Breast epithelium (tissue), 3 donors: Measurements from ENCODE around the gene MPPED1.

ENCODE experiments used
- CTCF ChIP-seq, 3 donors: fragments of 450-650 bp; IDR thresholded peaks; one replicate each; pipeline ENCODE4 v1.5.1; 2016 to 2017; ENCODE audit warnings: antibody characterized with exemption in 3 of 3, mild to moderate bottlenecking in 3 of 3, moderate library complexity in 3 of 3
- POLR2A ChIP-seq: fragments of 450-650 bp; IDR thresholded peaks from one replicate; pipeline ENCODE4 v1.6.1; 2016; ENCODE audit warnings: antibody characterized with exemption, mild to moderate bottlenecking, moderate library complexity

DNA sequence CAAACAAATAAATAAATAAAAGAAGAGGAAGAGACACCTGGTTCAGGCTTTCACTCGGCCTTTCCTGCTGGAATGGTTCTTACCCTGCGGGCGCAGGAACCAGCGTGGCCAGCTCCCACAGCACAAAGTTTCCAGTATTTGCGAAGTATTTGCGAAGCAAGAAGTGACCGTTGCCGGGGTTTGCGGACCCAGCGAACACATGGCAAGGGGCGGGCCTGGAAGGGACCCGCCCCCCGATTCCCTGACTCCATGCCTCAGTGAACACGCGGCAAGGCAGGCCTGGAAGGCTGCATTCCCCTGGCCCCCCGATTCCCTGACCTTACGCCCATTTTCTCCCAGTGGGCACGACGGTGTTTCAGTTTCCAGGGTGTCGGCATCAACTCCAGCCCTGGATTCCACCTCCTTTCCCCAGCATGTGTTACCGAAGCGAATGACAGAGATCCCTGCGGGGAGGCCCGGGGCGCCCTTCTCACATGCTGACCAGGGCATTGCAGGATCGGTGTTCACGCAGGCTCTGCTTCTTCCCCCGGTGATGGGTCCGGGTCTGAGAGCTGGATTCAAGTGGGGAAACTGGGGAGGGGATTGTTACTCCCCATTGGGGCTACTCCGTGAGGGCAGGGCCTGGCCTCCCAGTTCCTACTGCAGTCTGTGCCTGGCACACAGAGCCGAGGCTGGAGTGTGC is 102.8 kb downstream of the MPPED1 start:
- TF ChIP-seq POLR2A (no peak), CTCF (IDR thresholded peaks at IDR 0.05) (no peak)
